ENCODE measurements around the gene SLC25A23. TPM values are rescaled to one million over a fixed set of nuclear protein-coding genes. Genes with fewer than 3 reads are reported as not detected.

The SLC25A23 gene
- total and polyA plus RNA-seq, 12 donors, result 53.4 to 126 (median 94.6) TPM

DNA sequence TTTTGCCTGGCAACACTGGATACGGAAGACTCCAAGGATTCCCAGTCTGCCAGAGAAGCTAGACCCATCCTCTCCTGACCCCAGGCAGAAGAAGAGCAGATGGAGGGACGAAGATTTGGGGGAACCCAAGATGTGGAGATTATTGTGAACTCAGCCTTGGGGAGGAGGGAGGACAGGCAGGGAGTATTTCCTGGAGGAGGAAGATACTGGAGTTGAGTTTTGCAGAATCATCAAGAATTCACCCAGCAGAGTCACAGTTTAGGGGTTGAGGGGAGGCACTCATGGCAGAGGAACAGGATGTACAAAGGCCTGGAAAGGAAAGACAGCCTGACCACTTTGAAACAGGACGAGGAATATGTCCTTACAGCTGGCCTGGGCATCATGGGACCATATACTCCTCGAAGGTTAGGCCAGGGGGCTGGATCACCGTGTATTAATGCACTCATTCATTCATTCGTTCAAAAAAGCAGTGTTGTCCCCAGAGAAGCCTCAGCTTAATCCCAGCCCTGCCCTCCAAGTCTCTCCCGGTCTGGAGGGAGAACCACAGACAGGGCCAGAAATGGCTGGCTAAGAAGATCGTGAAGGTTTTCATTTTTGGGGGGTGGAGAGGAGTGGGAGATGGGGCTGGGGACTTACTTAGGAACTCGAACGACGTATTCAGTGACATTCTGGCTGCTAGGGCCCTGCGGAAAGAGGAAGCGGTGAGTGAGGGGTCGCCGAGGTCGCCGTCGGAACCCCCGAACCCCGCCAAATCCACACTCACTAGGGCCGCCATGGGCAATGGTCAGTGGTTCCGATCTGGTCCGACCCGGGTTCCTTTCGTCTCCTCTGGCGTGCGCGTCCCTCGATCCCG, 67.1 kb downstream of the SLC25A23 start:
- Histone ChIP-seq H3K27ac (peak overlapping the region; percentile 82 to 98 (median 96)), H3K36me3 (peaks cover 0 to 45% (median 20%) of the 10 kb centered on the region in 9 donors), H3K9me3 (no peaks in the 10 kb centered on the region), H3K27me3 (no peaks in the 10 kb centered on the region), H3K4me1 (peaks cover 0 to 19% (median 12%) of the 10 kb centered on the region in 9 donors), H3K4me3 (peak overlapping the region; percentile 51 to 97 (median 79))
- DNase-seq, result no peak
- no peak for TF ChIP-seq CTCF (IDR thresholded peaks at IDR 0.05)
- ATAC-seq, result no peak
- WGBS, 2 donors, result 8 to 10% methylated on average over 30 of the region's 30 CpGs
- intact Hi-C loops (cut with DNase I), result loop anchor here in 3 of 10 donors (1.0 to 2.0 kb wide), 3 partner anchors 20 to 33 kb away; partner anchors contain the start of genes ALKBH7 (in 1 of the 3) and KHSRP (in 1 of the 3)

Small RNAs within 50 kb of the gene (microRNA-seq; reads per million reads assigned to microRNA genes)
- gene MIR3940, result 0.51 to 1.2 reads per million in 2 donors
- gene MIR6790, result 0 reads per million in 2 donors

Other genes with a start within 250 kb of the SLC25A23 start
- 10 to 100 TPM; 27.6 to 48.3 (median 32.4) TPM for gene MLLT1, start 179.8 kb downstream of the SLC25A23 start, total RNA-seq
- gene MLLT1, start 179.8 kb downstream of the SLC25A23 start, polyA plus RNA-seq, result 10 to 100 TPM; 21.4 to 28.7 TPM
- gene ACER1, start 126.2 kb downstream of the SLC25A23 start, total RNA-seq, result not detected
- gene ACER1, start 126.2 kb downstream of the SLC25A23 start, polyA plus RNA-seq, result not detected
- 10 to 100 TPM; 46.0 to 90.0 (median 60.0) TPM for gene CLPP, start 98.3 kb downstream of the SLC25A23 start, total RNA-seq
- 100 to 1,000 TPM in 1 of 2 donors, 10 to 100 TPM in 1; 53.2 to 131 TPM for gene CLPP, start 98.3 kb downstream of the SLC25A23 start, polyA plus RNA-seq
- 100 to 1,000 TPM; 134 to 221 (median 171) TPM for gene ALKBH7, start 87.0 kb downstream of the SLC25A23 start, total RNA-seq
- 100 to 1,000 TPM; 108 to 159 TPM for gene ALKBH7, start 87.0 kb downstream of the SLC25A23 start, polyA plus RNA-seq
- 1 to 10 TPM in 1 of 10 donors, under 1 TPM in 9; 0.36 to 1.4 (median 0.61) TPM for gene PSPN, start 83.9 kb downstream of the SLC25A23 start, total RNA-seq
- gene PSPN, start 83.9 kb downstream of the SLC25A23 start, polyA plus RNA-seq, result under 1 TPM; 0.88 to 0.99 TPM
- gene GTF2F1, start 66.6 kb downstream of the SLC25A23 start, total RNA-seq, result 10 to 100 TPM; 26.4 to 36.4 (median 30.8) TPM
- 10 to 100 TPM; 23.3 to 44.8 TPM for gene GTF2F1, start 66.6 kb downstream of the SLC25A23 start, polyA plus RNA-seq
- 100 to 1,000 TPM in 3 of 10 donors, 10 to 100 TPM in 7; 77.3 to 125 (median 90.5) TPM for gene KHSRP, start 35.0 kb downstream of the SLC25A23 start, total RNA-seq
- 10 to 100 TPM; 50.9 to 73.7 TPM for gene KHSRP, start 35.0 kb downstream of the SLC25A23 start, polyA plus RNA-seq
- under 1 TPM in 6 of 10 donors, not detected in 4; 0.17 to 0.48 (median 0.38) TPM for gene SLC25A41, start 26.0 kb downstream of the SLC25A23 start, total RNA-seq
- gene SLC25A41, start 26.0 kb downstream of the SLC25A23 start, polyA plus RNA-seq, result 1 to 10 TPM; 1.4 to 1.7 TPM
- not detected for gene CRB3, start 4.5 kb upstream of the SLC25A23 start, total RNA-seq
- gene CRB3, start 4.5 kb upstream of the SLC25A23 start, polyA plus RNA-seq, result under 1 TPM in 1 of 2 donors, not detected in 1; 0.28 TPM
- 1 to 10 TPM in 3 of 10 donors, under 1 TPM in 7; 0.09 to 4.0 (median 0.69) TPM for gene DENND1C, start 22.0 kb upstream of the SLC25A23 start, total RNA-seq
- 1 to 10 TPM in 1 of 2 donors, under 1 TPM in 1; 0.43 to 1.1 TPM for gene DENND1C, start 22.0 kb upstream of the SLC25A23 start, polyA plus RNA-seq
- 1 to 10 TPM in 4 of 10 donors, under 1 TPM in 6; 0.19 to 6.6 (median 0.81) TPM for gene TUBB4A, start 42.5 kb upstream of the SLC25A23 start, total RNA-seq
- gene TUBB4A, start 42.5 kb upstream of the SLC25A23 start, polyA plus RNA-seq, result 1 to 10 TPM in 1 of 2 donors, under 1 TPM in 1; 0.46 to 2.9 TPM
- gene TNFSF9, start 71.2 kb upstream of the SLC25A23 start, total RNA-seq, result under 1 TPM in 7 of 10 donors, not detected in 3; 0.13 to 0.88 (median 0.22) TPM
- gene TNFSF9, start 71.2 kb upstream of the SLC25A23 start, polyA plus RNA-seq, result under 1 TPM; 0.14 to 0.15 TPM
- gene CD70, start 131.4 kb upstream of the SLC25A23 start, total RNA-seq, result under 1 TPM in 1 of 10 donors, not detected in 9; 0.49 TPM
- not detected for gene CD70, start 131.4 kb upstream of the SLC25A23 start, polyA plus RNA-seq
- gene TNFSF14, start 210.4 kb upstream of the SLC25A23 start, total RNA-seq, result 1 to 10 TPM in 2 of 10 donors, under 1 TPM in 7, not detected in 1; 0.06 to 1.9 (median 0.42) TPM
- gene TNFSF14, start 210.4 kb upstream of the SLC25A23 start, polyA plus RNA-seq, result under 1 TPM; 0.23 to 0.51 TPM

Measured in heart right ventricle (tissue), 16 donors.